Nephron (organoid): ENCODE data around the gene TAS1R1.

ENCODE experiments used
- H3K27ac Mint-ChIP-seq, 3 experiments: 2 replicates each; pipeline ENCODE4 v1.8.0; 2020; ENCODE audit warnings: mixed read lengths in 3 of 3, mild to moderate bottlenecking in 2 of 3, moderate library complexity in 1 of 3
- H3K27me3 Mint-ChIP-seq: 2 replicates; pipeline ENCODE4 v1.8.0; 2021; ENCODE audit warnings: low read depth, mild to moderate bottlenecking, moderate library complexity, mixed read lengths
- H3K36me3 Mint-ChIP-seq: 2 replicates; pipeline ENCODE4 v1.8.0; 2020; ENCODE audit warnings: low read depth, mixed read lengths
- H3K4me1 Mint-ChIP-seq: 2 replicates; pipeline ENCODE4 v1.8.0; 2020; ENCODE audit warnings: mixed read lengths
- H3K4me3 Mint-ChIP-seq, 3 experiments: 2 replicates each; pipeline ENCODE4 v1.8.0; 2020; ENCODE audit warnings: mild to moderate bottlenecking in 3 of 3, mixed read lengths in 3 of 3, moderate library complexity in 2 of 3
- H3K9me3 Mint-ChIP-seq: 2 replicates; pipeline ENCODE4 v1.8.0; 2020; ENCODE audit warnings: mixed read lengths
- TF ChIP-seq, protein P1 (sequence below), 3 experiments: fragments of 200-600 bp; sonication (generic); IDR thresholded peaks; one replicate each; pipeline ENCODE4 v1.5.0; 2021; ENCODE audit warnings: antibody characterized with exemption in 3 of 3; ENCODE audit not compliant: unreplicated experiment in 3 of 3

TAS1R1 gene

GRCh38 chr1:6591644-6592043 lies 36.5 kb downstream of the TAS1R1 start:
- Mint-ChIP-seq H3K27ac (no peak overlapping the region), H3K36me3 (peaks cover 23% of the 10 kb centered on the region), H3K9me3 (no peaks in the 10 kb centered on the region), H3K27me3 (no peaks in the 10 kb centered on the region), H3K4me1 (peaks cover 10% of the 10 kb centered on the region), H3K4me3 (no peak overlapping the region)
- TF ChIP-seq, protein P1, sequence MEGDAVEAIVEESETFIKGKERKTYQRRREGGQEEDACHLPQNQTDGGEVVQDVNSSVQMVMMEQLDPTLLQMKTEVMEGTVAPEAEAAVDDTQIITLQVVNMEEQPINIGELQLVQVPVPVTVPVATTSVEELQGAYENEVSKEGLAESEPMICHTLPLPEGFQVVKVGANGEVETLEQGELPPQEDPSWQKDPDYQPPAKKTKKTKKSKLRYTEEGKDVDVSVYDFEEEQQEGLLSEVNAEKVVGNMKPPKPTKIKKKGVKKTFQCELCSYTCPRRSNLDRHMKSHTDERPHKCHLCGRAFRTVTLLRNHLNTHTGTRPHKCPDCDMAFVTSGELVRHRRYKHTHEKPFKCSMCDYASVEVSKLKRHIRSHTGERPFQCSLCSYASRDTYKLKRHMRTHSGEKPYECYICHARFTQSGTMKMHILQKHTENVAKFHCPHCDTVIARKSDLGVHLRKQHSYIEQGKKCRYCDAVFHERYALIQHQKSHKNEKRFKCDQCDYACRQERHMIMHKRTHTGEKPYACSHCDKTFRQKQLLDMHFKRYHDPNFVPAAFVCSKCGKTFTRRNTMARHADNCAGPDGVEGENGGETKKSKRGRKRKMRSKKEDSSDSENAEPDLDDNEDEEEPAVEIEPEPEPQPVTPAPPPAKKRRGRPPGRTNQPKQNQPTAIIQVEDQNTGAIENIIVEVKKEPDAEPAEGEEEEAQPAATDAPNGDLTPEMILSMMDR (IDR thresholded peaks at IDR 0.05; ENCODE audit: unreplicated experiment in 3 of 3) = no peak

GRCh38 chr1:6592441-6592840 lies 37.3 kb downstream of the TAS1R1 start:
- no peak overlapping the region for H3K4me3 Mint-ChIP-seq
- H3K36me3 Mint-ChIP-seq = peaks cover 27% of the 10 kb centered on the region
- no peaks in the 10 kb centered on the region for H3K27me3 Mint-ChIP-seq
- no peaks in the 10 kb centered on the region for H3K9me3 Mint-ChIP-seq
- TF ChIP-seq, protein P1 (IDR thresholded peaks at IDR 0.05; ENCODE audit: unreplicated experiment in 3 of 3) = no peak
- peaks cover 15% of the 10 kb centered on the region for H3K4me1 Mint-ChIP-seq
- H3K27ac Mint-ChIP-seq = no peak overlapping the region

- TF ChIP-seq, protein P1 (IDR thresholded peaks at IDR 0.05; ENCODE audit: unreplicated experiment in 3 of 3) = no peak
- Mint-ChIP-seq H3K27ac (no peak overlapping the region), H3K36me3 (peaks cover 31% of the 10 kb centered on the region), H3K9me3 (no peaks in the 10 kb centered on the region), H3K4me1 (peaks cover 15% of the 10 kb centered on the region), H3K4me3 (no peak overlapping the region), H3K27me3 (no peaks in the 10 kb centered on the region)
These were observed 37.9 kb downstream of the TAS1R1 start for GRCh38 chr1:6592865-6593593.

DNA sequence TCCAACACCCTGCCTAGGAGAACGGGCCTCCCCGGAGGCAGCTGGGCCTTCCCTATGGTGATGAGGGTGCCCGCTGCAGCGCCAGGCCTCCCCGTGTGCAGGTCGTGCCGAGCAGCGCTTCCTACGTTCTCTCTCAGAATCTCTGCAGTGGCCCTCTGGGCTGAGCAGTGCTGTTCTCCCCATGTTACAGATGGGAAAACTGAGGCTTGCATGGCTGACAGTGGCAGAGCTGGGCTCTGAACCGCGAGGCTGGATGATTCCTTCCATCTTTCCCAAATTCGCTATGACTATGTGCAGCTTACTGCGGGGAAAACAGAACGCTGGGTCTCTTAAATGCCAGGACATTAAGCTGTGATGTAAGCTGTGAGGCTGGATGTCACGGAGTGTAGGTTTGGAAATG lies 38.7 kb downstream of the TAS1R1 start:
- Mint-ChIP-seq H3K4me3 (no peak overlapping the region), H3K27ac (no peak overlapping the region), H3K36me3 (peaks cover 32% of the 10 kb centered on the region), H3K27me3 (no peaks in the 10 kb centered on the region), H3K4me1 (peaks cover 15% of the 10 kb centered on the region), H3K9me3 (no peaks in the 10 kb centered on the region)
- TF ChIP-seq, protein P1 (IDR thresholded peaks at IDR 0.05; ENCODE audit: unreplicated experiment in 3 of 3) = no peak

- H3K9me3 Mint-ChIP-seq = no peaks in the 10 kb centered on the region
- H3K27me3 Mint-ChIP-seq = no peaks in the 10 kb centered on the region
- H3K27ac Mint-ChIP-seq = no peak overlapping the region
These were observed 40.1 kb downstream of the TAS1R1 start for GRCh38 chr1:6594977-6595740.

More at GRCh38 chr1:6594977-6595740, 40.1 kb downstream of the TAS1R1 start:
- TF ChIP-seq, protein P1 (IDR thresholded peaks at IDR 0.05; ENCODE audit: unreplicated experiment in 3 of 3) = no peak
- H3K4me3 Mint-ChIP-seq = no peak overlapping the region
- H3K4me1 Mint-ChIP-seq = peaks cover 26% of the 10 kb centered on the region
- H3K36me3 Mint-ChIP-seq = peaks cover 32% of the 10 kb centered on the region
